ENCODE measurements around the gene SLC39A1.

- TF ChIP-seq CTCF (IDR thresholded peaks at IDR 0.05) = no peak
- TF ChIP-seq REST (IDR thresholded peaks at IDR 0.05; ENCODE audit: insufficient read depth in 1 of 2, low read depth in 2 of 2, low read length in 1 of 2) = no peak
These were observed 24.3 kb upstream of the SLC39A1 start for GRCh38 chr1:153987621-153988020.
